ENCODE results near the gene UCP2.
A peak's percentile ranks its signal among the peaks of the same experiment; 100 is the strongest.
"Not testable (repeated sequence)": the region's sequence is repeated elsewhere in the genome, so short reads cannot be mapped to it uniquely, and the experiment has no call there.

The UCP2 gene

DNA sequence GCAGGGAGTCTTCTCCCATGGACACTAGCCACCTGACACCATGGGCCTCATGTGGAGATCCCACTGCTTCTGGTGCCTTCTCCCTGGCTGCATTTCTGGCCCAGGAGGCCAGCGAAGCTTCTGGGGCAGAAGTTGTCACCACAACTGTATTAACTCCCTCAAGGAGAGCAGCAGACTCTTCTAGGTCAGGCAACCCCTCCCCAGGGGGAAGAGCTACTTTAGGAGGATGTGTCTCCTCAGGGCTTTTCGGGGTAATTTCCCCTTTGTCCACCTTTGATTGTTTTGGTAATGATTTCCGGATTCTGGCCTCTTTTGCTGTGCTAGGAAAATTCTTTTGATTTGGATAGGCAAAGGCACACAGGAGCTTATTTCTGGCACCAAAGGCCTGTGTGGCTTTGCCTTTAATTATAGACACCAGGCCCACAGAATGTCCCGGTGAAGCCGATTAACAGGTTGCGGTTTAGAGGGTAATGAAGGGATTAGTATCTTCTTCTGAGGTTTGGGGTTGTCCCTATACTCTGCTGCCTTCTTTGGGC is 8.9 kb upstream of the UCP2 start:
- no peak for DNase-seq

DNA sequence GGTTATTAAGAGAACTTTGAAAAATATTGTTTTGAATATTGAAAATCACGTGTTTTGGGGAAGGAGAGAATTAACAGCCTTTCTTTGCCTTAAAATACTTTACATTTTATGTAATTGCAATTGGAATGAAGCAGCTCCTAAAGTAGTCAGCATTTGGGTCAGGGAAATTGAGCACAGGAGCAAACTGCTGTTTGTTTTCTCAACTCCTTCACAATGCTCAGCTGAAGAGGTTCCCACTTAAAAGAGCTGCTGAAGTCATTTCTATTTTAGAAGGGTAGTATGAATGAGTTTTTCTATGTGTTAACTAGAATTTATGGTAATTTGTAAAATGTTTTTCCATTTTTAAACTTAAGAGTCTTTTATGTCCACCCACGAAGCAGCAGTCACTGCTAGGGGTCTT is 8.1 kb upstream of the UCP2 start:
- DNase-seq: no peak

- no peak for DNase-seq
Measured at GRCh38 chr11:73989156-73989555, 6.5 kb upstream of the UCP2 start.

DNA sequence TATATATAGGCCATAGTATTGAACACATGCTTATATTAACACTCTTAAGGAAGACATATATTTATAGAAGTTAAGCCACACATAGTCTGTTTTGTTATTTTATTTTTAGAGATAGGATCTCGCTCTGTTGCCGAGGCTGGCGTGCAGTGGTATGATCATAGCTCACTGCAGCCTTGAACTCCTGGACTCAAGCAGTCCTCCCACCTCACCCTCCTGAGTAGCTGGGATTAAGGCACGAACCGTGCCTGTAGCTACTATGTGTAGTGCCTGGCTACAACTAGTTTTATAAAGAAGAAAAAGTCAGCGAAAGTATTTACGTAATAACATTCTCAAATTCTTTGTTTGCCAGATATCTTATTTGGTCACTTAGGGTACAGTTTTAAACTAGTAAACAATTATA is 5.6 kb upstream of the UCP2 start:
- DNase-seq: no peak

GRCh38 chr11:73985661-73986060 is 3.0 kb upstream of the UCP2 start:
- DNase-seq: not testable (repeated sequence)

DNA sequence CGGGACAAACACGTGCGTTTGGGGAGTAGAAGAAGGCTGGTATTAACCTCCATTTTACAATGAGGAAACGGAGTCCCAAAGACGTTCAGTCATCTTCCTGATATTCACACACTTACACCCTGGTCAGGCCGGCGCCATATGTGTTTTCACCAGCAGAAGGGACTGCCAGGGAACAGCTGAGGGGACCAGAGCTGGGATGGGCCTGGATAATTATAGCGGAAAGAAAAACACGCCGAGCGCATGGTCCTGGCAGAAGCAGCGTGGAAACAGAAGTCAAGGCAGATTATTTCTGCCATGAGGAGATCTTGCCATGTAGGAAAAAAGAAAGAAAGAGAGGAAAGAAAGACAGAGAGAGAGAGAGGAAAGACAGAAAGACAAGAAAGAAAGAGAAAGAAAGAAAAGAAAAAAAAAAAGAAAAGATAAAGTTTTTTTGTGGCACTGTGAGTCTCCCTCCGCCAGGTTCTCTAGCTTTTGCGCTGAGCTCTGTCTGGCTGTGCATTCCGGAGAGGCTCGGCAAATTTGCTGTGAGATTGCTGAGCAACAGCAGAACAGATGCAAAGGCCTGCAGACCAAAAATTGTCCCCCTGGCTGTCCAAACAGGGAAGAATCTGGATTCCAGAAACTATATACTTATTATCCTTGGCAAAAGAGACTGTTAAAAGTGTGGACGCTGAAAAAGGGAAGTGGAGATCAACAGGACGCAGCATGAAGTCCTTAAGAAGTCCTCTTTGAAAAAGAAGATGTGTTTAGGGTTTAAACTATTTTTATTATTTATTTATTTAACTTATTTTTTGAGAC is 1.3 kb upstream of the UCP2 start:
- DNase-seq: peak; percentile 48 to 70

DNA sequence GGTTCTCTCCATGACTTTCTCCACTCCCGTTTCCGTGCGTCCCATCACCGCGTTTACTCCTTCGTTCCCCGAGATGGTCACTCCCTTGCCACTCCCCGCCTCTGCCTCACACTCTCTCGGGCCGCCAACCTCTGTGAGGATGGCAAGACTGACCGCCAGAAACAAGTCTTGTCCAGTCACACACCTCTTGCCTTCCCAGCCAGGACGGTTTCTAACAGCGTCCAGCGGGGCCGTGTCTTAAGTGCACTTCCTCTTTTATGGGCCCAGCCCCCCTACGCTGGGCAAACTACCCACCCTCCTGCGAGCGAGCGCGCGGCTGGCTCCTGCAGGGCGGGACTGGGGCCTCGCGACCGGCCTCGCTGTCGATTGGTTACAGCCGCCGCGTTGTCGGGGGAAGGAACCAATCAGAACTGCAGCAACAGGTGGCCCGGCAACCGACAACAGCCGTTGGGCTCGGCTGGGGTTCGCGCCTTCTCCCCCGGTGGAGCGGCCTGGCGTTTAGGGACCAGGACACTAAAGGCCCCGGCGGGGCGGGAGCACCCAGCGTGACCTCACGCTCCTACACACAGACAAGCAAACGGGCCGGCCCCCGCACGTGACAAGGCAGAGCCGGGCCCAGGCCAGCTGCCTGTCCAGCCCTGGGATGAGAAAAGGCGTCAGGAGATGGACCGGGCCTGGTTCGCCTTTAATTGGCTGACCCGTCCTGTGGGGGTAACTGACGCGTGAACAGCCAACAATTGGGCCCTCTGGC is 522 bp upstream of the UCP2 start:
- DNase-seq: peak; percentile 97

DNA sequence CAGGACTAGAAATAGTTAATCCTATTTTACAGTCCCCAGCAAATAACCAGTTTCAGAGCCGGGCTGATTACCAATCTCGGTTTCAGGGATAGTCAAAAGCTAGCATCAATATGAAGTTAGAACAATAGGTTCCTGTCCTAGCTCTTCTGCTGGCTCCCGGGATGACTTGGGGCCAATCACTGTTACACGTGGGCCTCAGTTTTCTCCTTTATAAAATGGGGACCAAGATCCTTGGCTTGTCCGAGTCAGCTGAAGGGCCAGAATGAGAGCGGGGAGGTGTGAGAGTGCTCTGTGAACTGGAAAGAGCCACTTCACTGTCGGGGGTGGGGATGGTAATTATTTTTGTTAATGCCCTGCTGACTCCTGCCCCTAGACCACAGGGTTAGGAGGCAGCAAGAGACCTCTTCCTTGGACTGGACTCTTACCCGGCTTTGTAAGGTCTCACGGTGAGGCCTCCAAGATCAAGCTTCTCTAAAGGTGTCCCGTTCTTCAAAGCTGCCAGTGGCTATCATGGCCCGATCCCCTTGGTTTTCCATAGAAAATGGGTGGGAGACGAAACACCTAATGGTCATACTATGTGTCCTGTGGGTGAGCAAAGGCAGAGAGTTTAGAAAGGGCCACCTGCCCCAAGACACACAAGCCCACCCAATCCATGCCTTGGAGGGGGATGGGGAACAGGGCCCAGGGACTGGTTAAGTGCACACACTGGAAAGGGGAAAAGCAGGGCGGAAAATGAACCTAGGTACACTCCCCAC is 1.4 kb downstream of the UCP2 start:
- DNase-seq: no peak

DNA sequence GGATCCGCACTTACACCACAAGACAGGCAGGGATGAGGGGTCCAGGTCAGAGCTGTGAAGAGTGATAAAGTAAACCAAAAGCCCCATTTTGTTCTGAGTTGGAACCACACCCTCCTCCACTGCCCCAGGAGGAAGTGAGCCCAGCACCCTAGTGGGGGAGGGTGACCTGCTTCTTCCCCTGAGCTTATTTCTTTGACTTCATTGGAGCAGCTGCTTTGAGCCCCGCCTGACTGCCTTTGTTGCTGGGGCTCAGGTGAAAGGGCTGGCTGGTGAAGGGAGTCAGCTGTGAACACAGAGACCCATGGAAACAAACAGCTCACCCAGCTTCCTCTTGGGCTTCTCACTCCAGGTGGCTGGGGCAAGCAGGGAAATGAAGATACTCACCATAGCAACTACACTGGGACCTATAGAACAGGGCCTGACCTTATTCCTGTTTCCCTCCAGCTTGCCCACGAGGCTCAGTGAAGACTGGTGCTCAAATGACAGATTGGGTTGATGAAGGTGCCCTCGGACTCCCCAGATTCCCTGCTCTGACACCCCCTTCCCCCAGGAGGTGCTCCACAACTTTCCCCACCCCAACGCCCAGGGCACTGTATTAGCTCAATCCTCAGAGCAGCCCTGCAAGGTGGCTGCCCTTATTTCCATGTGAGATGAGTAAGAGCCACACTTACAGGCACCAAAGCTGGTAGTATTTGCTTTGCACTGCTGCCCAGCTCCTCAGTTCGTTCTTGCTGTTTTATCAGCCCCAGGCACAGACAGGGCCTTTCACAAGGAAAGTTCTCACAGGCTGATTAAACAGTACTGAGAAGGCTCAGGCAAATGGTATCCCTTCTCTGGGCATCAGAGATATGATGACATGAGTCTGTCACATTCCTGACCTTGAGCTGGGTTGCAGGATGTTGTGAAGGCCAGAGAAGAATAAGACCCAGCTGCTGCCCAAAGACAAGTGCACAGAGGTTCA is 2.4 kb downstream of the UCP2 start:
- DNase-seq: peak; percentile 83 to 92

DNA sequence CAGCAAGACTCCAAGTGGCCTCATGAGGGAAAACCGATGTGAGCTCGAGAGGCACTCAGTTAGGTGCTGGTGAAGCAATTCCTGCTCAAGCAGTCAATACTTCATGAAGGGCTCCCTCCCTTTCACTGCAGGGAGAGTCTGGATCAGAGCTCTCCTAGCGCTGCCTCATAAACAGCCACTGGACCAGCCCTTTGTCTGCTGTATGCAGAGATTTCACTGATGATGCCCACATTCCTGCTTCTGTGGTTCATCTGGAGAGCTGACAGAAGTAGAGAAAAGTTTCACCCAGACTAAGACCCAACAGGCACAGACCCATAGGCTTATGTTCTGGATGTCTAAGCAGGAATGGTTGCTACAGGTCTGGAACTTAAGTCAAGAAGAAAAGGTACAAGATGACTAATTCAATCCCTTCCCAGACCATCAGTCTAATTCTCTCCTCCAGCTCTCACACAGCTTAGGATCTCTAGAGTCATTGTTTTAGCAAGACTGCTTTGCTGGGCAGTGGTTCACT is 4.0 kb downstream of the UCP2 start:
- no peak for DNase-seq

- DNase-seq: no peak
Measured at GRCh38 chr11:73977856-73978519, 4.7 kb downstream of the UCP2 start.

DNA sequence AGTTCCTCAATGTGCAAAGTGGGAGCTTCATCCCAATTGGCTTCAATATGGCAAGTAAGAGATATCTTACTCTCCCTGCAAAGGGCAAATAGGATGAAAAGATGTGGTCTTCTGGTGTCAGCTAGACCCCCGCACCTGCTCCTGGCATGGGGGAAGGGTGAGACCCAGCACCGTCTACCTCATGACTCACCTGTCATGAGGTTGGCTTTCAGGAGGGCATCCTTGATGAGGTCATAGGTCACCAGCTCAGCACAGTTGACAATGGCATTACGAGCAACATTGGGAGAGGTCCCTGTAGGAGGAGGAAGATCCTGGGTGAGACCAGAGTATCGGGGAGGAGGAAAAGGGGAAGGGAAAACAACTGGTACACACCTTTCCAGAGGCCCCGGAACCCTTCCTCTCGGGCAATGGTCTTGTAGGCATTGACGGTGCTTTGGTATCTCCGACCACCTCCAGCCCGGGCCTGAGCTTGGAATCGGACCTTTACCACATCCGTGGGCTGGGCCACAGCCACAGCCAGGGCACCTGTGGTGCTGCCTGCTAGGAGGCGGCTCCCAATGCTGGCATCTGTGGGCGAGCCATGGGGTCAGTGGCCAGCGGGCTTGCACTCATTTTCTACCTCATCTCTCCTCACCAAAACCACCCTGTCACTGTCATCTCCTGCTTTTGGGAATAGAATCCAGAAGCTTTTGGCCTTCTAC is 6.0 kb downstream of the UCP2 start:
- no peak for DNase-seq

GRCh38 chr11:73975479-73975757 is 7.2 kb downstream of the UCP2 start:
- no peak for DNase-seq

DNA sequence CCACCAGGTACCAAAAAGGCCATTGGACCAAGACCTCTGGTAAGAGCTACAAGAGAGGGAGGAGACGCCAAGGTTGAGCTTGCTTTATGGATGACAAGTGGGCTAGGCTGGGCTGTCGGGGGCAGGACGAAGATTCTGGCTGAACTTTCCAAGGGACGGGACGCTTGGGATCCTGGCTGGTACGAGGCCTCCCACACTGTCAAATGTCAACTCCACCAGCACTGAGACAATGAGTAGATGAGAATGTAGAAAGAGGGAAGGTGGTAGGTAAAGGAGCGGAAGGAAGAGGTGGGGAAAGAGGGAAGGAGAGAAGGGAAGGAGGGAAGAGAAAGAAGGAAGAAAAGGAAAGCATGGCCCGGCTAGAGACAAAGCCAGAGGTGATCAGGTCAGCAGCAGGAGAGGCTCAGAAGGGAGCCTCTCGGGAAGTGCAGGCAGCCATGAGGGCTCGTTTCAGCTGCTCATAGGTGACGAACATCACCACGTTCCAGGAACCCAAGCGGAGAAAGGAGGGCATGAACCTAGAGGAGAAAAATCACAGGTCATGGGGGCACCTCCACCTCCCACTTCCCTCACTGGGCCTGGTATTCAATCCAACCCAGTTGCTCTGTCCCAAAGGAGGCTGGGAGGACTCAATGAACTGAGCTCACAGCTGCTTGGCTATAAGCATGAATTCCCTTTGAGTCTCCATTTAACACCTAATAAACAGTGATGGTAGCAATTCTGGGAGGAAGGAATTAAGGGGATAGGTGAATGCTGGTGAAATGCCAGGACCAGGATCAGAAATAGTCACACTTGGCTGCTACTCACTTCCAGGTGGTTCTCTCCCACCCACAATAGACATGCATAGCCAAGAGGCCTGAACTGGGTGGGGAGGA is 7.8 kb downstream of the UCP2 start:
- no peak for DNase-seq

DNA sequence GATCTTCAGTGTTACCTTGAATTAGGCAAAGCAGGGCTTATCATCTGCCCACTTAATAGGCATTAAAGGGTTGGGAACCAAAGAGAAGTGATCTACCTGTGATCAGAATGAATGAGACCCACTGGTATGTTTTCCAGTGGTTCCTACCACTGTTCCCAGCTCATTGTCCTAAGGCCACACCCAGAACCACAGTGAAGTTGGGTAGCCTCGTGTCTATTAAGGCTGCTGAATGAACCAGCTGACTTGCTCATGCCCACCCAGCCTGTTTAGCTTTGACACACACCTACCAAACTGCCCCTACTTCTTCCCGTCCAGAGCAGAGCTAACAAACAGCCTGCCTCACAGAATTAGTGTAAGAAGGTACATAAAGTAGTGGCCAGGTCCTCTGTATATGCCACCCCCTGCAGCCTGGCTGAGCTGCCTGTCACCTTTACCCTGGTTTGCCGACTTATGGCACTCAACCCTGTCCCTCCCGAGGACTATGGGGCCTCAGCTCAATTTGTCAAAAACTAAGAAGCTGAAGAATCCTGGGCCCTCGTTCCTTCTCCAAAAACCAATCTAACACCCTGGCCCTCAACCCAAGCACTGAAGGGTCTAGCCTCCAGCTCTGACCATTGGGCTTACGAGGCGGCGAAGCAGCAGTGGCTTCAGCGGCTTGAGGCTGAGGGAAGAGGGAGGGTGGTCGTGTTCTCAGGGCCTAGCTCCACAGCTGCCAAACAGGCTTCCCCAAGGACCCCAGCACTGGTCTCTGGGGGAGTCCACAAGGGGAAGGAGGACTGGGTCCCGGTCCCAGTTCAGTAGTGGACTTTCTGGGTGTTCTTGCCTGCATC is 9.8 kb downstream of the UCP2 start:
- no peak for DNase-seq

DNA sequence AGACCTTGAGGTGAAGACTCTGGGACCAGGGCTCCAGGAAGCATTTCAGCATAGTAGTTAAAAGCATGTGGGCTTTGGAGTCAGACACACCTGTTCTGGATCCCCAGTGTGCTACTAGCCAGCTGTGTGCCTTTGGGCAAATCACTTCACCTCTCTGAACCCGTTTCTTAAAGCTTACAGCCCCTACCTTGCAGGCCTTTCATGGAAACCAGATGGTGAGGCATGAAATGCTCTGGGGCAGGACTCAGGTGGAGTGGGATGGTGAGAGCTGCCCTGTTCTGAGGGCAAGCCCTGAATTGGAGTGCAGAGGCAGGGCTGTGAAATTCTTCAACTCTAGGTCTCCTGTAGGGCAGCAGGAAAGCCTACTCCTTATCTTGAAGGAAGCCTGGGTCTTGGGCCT is 10.5 kb downstream of the UCP2 start:
- DNase-seq: no peak

DNA sequence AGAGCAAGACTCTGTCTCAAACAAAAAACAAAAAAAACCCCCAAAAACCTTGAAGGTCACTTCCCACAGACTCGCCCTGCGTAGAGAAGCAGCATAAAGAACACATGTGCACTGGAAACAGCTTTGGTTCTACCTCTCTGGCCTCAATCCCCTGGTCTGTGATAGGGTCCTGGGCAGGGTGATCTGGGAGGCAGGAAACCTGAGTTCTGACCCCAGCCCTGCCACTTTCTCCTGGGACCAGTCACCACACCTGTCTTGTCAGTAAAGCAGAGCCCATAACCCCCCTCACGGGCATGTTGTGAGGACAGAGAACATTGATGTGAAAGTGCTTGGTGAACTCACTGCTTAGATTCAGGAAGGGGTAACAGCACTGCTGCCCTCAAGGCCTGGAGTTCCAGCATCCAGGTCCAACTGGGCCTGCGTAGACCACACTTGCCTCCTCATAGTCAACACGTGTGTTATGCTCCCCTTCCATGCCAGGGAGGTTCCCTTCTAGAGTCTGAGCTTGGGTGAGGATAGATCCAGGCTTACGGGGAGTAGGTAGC is 11.4 kb downstream of the UCP2 start:
- no peak for DNase-seq

GRCh38 chr11:73969991-73970800 is 12.4 kb downstream of the UCP2 start:
- no peak for DNase-seq
